ENCODE measurements around the gene SEPTIN5. TPM values are rescaled to one million over a fixed set of nuclear protein-coding genes. Genes with fewer than 3 reads are reported as not detected.
"Not testable (repeated sequence)": the region's sequence is repeated elsewhere in the genome, so short reads cannot be mapped to it uniquely, and the experiment has no call there.

Gene SEPTIN5
- total RNA-seq, 1 experiment from 2014 or later, result 50.4 TPM

- TF ChIP-seq EZH2 (IDR thresholded peaks at IDR 0.05; ENCODE audit: borderline replicate concordance, low read depth, low read length, poor library complexity, severe bottlenecking), result no peak
- TF ChIP-seq CTCF (conservative IDR thresholded peaks at IDR 0.05; ENCODE audit: low read depth, low read length), result no peak
- CTCF ChIA-PET, result no interaction called here
- H3K36me3 ChIP-seq (ENCODE audit: insufficient read depth, low read length, poor library complexity, severe bottlenecking), result no peaks in the 10 kb centered on the region
- no peak for DNase-seq (ENCODE audit: low spot score)
- intact Hi-C loops (cut with micrococcal nuclease; ENCODE audit: unreplicated experiment), result no loop called here
- no peaks in the 10 kb centered on the region for H3K9me3 ChIP-seq (ENCODE audit: low read depth, low read length, poor library complexity, severe bottlenecking)
- no peaks in the 10 kb centered on the region for H3K27me3 ChIP-seq (replicated peaks; ENCODE audit: insufficient read depth, low read depth, low read length, poor library complexity)
- no TSS peak for BruUV-seq (replicated peaks)
- H3K27ac ChIP-seq (ENCODE audit: low read depth, low read length, poor library complexity, severe bottlenecking), result no peak overlapping the region
- POLR2A ChIA-PET (ENCODE audit: low non-redundant PET), result no interaction called here
- H3K4me3 ChIP-seq (ENCODE audit: low read depth, low read length, poor library complexity, severe bottlenecking), result no peak overlapping the region
- no peaks in the 10 kb centered on the region for H3K4me1 ChIP-seq (ENCODE audit: insufficient read depth, low read length, poor library complexity, severe bottlenecking)
These were observed 19.6 kb upstream of the SEPTIN5 start for GRCh38 chr22:19694696-19695095.

DNA sequence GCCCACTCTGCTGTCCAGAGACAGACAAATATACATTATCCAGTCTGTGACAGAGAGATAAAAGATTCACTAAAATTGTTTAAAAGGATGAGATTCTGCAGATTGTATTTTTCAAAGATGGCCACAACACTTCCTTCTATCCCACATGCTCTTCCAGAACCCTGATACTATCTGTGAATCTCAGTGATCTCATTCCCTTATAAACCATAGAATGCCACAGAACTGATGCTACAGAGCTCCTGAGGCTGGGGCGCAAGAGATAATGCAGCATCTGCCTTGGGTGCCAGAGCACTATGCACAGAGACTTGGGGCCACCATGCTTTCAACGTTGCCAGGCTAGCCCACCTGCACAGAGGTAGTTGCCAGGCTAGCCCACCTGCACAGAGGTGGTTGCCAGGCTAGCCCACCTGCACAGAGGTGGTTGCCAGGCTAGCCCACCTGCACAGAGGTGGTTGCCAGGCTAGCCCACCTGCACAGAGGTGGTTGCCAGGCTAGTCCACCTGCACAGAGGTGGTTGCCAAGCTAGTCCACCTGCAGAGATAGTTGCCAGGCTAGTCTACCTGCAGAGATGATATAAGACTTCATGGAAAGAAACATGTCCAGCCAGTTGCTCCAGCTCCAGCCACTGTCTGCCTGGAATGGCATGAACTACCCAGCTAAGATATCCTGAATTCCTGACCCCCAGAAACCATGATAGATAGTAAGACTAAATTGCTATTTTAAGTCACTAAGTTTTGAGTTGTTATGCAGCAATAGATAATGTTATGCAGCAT, 17.6 kb upstream of the SEPTIN5 start:
- H3K4me3 ChIP-seq (ENCODE audit: low read depth, low read length, poor library complexity, severe bottlenecking), result no peak overlapping the region
- no peaks in the 10 kb centered on the region for H3K36me3 ChIP-seq (ENCODE audit: insufficient read depth, low read length, poor library complexity, severe bottlenecking)
- ChIA-PET POLR2A (ENCODE audit: low non-redundant PET) (no interaction called here), CTCF (no interaction called here)
- DNase-seq (ENCODE audit: low spot score), result no peak
- BruUV-seq (replicated peaks), result no TSS peak
- H3K9me3 ChIP-seq (ENCODE audit: low read depth, low read length, poor library complexity, severe bottlenecking), result no peaks in the 10 kb centered on the region
- H3K27me3 ChIP-seq (replicated peaks; ENCODE audit: insufficient read depth, low read depth, low read length, poor library complexity), result no peaks in the 10 kb centered on the region
- TF ChIP-seq CTCF (conservative IDR thresholded peaks at IDR 0.05; ENCODE audit: low read depth, low read length), result no peak
- no peak for TF ChIP-seq EZH2 (IDR thresholded peaks at IDR 0.05; ENCODE audit: borderline replicate concordance, low read depth, low read length, poor library complexity, severe bottlenecking)
- no peak overlapping the region for H3K27ac ChIP-seq (ENCODE audit: low read depth, low read length, poor library complexity, severe bottlenecking)
- H3K4me1 ChIP-seq (ENCODE audit: insufficient read depth, low read length, poor library complexity, severe bottlenecking), result no peaks in the 10 kb centered on the region
- intact Hi-C loops (cut with micrococcal nuclease; ENCODE audit: unreplicated experiment), result no loop called here

- H3K27ac ChIP-seq (ENCODE audit: low read depth, low read length, poor library complexity, severe bottlenecking); DNase-seq (ENCODE audit: low spot score); H3K4me3 ChIP-seq (ENCODE audit: low read depth, low read length, poor library complexity, severe bottlenecking); H3K36me3 ChIP-seq (ENCODE audit: insufficient read depth, low read length, poor library complexity, severe bottlenecking); H3K4me1 ChIP-seq (ENCODE audit: insufficient read depth, low read length, poor library complexity, severe bottlenecking); intact Hi-C loops (cut with micrococcal nuclease; ENCODE audit: unreplicated experiment); H3K9me3 ChIP-seq (ENCODE audit: low read depth, low read length, poor library complexity, severe bottlenecking); POLR2A ChIA-PET (ENCODE audit: low non-redundant PET); BruUV-seq (replicated peaks); H3K27me3 ChIP-seq (replicated peaks; ENCODE audit: insufficient read depth, low read depth, low read length, poor library complexity); CTCF ChIA-PET: not testable (repeated sequence)
These were observed 16.4 kb upstream of the SEPTIN5 start for GRCh38 chr22:19697871-19698270.

Measured in A673 (cell line).